Astrocyte (in vitro differentiated cells and primary cell): ENCODE results near the gene YIF1A.

Source experiments
- EZH2 ChIP-seq: IDR thresholded peaks from 2 replicates; pipeline ENCODE4 v1.6.1; 2012; ENCODE audit warnings: mild to moderate bottlenecking, low read length, inconsistent platforms; ENCODE audit not compliant: insufficient read depth
- TF ChIP-seq, protein P1 (sequence below): IDR thresholded peaks from 2 replicates; pipeline ENCODE4 v1.5.1; 2011; ENCODE audit warnings: low read depth, mild to moderate bottlenecking, inconsistent platforms, low read length, moderate library complexity; ENCODE audit not compliant: insufficient read depth

DNA sequence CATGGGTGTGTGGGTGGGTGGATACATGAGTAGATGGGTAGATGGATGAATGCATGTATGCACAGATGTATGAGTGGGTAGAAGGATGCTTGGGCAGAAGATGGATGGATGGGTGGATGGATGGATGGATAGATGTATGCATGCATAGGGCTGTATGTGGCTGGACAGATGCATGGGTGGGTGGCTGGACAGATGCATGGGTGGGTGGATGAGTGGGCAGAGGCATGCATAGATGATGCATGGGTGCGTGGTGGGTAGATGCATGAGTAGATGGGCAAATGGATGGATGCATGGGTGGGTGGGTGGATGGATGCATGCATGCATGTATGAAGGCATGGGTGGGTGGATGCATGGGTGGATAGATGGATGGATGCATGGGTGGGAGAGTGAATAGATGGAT, 34.7 kb upstream of the YIF1A start:
- TF ChIP-seq, protein P1, sequence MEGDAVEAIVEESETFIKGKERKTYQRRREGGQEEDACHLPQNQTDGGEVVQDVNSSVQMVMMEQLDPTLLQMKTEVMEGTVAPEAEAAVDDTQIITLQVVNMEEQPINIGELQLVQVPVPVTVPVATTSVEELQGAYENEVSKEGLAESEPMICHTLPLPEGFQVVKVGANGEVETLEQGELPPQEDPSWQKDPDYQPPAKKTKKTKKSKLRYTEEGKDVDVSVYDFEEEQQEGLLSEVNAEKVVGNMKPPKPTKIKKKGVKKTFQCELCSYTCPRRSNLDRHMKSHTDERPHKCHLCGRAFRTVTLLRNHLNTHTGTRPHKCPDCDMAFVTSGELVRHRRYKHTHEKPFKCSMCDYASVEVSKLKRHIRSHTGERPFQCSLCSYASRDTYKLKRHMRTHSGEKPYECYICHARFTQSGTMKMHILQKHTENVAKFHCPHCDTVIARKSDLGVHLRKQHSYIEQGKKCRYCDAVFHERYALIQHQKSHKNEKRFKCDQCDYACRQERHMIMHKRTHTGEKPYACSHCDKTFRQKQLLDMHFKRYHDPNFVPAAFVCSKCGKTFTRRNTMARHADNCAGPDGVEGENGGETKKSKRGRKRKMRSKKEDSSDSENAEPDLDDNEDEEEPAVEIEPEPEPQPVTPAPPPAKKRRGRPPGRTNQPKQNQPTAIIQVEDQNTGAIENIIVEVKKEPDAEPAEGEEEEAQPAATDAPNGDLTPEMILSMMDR: no peak
- TF ChIP-seq EZH2: no peak
